Neural cell (in vitro differentiated cells): ENCODE results near the gene AARS2. TPM values are rescaled to one million over a fixed set of nuclear protein-coding genes. Genes with fewer than 3 reads are reported as not detected.

Experiments used
- H2AFZ ChIP-seq: fragments of 200-600, 300-800 bp; sonication (generic), shearing (Covaris generic); 2 replicates; pipeline ENCODE4 v1.6.0; 2014; ENCODE audit warnings: low read depth, mild to moderate bottlenecking, antibody characterized with exemption, low read length, moderate library complexity
- H3F3A ChIP-seq: fragments of 200-600 bp; shearing (Covaris generic); 2 replicates; pipeline ENCODE4 v1.6.1; 2016; ENCODE audit warnings: mild to moderate bottlenecking, moderate library complexity, mixed read lengths, antibody characterized with exemption, low read length; ENCODE audit not compliant: insufficient read depth, poor library complexity, severe bottlenecking
- H3K27ac ChIP-seq: fragments of 200-600, 300-800 bp; sonication (generic), shearing (Covaris generic); 2 replicates; pipeline ENCODE4 v1.5.1; 2014; ENCODE audit warnings: mild to moderate bottlenecking, low read length, moderate library complexity
- H3K27me3 ChIP-seq: fragments of 300-800, 200-600 bp; sonication (generic), shearing (Covaris generic); 2 replicates; pipeline ENCODE4 v1.6.0; 2014; ENCODE audit warnings: mild to moderate bottlenecking, low read depth, low read length, moderate library complexity; ENCODE audit not compliant: insufficient read depth
- H3K36me3 ChIP-seq: fragments of 300-800, 200-600 bp; sonication (generic), shearing (Covaris generic); 2 replicates; pipeline ENCODE4 v1.5.1; 2014; ENCODE audit warnings: mild to moderate bottlenecking, antibody characterized with exemption, low read length, moderate library complexity; ENCODE audit not compliant: insufficient read depth
- H3K4me2 ChIP-seq: fragments of 300-800, 200-600 bp; sonication (generic), shearing (Covaris generic); 2 replicates; pipeline ENCODE4 v1.6.0; 2014; ENCODE audit warnings: mild to moderate bottlenecking, low read length
- H3K4me3 ChIP-seq: fragments of 300-800, 200-600 bp; sonication (generic), shearing (Covaris generic); 2 replicates; pipeline ENCODE4 v1.5.1; 2014; ENCODE audit warnings: mild to moderate bottlenecking, low read length, moderate library complexity
- H3K79me2 ChIP-seq: fragments of 200-600 bp; shearing (Covaris generic); replicated peaks from 2 replicates; pipeline ENCODE4 v1.6.0; 2014; ENCODE audit warnings: mild to moderate bottlenecking, low read length, moderate library complexity; ENCODE audit not compliant: insufficient read depth
- H3K9ac ChIP-seq: fragments of 300-800, 200-600 bp; sonication (generic), shearing (Covaris generic); 2 replicates; pipeline ENCODE4 v1.6.1; 2016; ENCODE audit warnings: mild to moderate bottlenecking, low read length, mixed read lengths
- H3K9me2 ChIP-seq: fragments of 200-600 bp; shearing (Covaris generic); 2 replicates; pipeline ENCODE4 v1.6.1; 2016; ENCODE audit warnings: mild to moderate bottlenecking, low read length, mixed read lengths; ENCODE audit not compliant: insufficient read depth
- H3K9me3 ChIP-seq: fragments of 200-600, 300-800 bp; sonication (generic), shearing (Covaris generic); 2 replicates; pipeline ENCODE4 v1.6.1; 2016; ENCODE audit warnings: mild to moderate bottlenecking, mixed run types, low read length, moderate library complexity, mixed read lengths
- H4K20me1 ChIP-seq: fragments of 200-600 bp; shearing (Covaris generic); 2 replicates; pipeline ENCODE4 v1.6.1; 2016; ENCODE audit warnings: mild to moderate bottlenecking, mixed run types; ENCODE audit not compliant: insufficient read depth
- EP300 ChIP-seq: fragments of 450-650 bp; conservative IDR thresholded peaks from 2 replicates; pipeline ENCODE4 v1.6.1; 2014; ENCODE audit warnings: antibody characterized with exemption, mild to moderate bottlenecking, moderate library complexity; ENCODE audit not compliant: poor library complexity, severe bottlenecking
- EZH2 ChIP-seq: fragments of 200-600, 300-800 bp; shearing (Covaris generic), sonication (generic); IDR thresholded peaks from 2 replicates; pipeline ENCODE4 v1.6.1; 2014; ENCODE audit warnings: antibody characterized with exemption, low read length, borderline replicate concordance, mild to moderate bottlenecking; ENCODE audit not compliant: insufficient read depth, poor library complexity, severe bottlenecking
- MXI1 ChIP-seq: fragments of 450-650 bp; conservative IDR thresholded peaks from 2 replicates; pipeline ENCODE4 v1.6.1; 2014; ENCODE audit warnings: antibody characterized with exemption, mild to moderate bottlenecking; ENCODE audit not compliant: poor library complexity, severe bottlenecking
- POLR2AphosphoS5 ChIP-seq: IDR thresholded peaks from 2 replicates; pipeline ENCODE4 v1.6.1; 2012
- RAD21 ChIP-seq: fragments of 450-650 bp; conservative IDR thresholded peaks from 2 replicates; pipeline ENCODE4 v1.6.1; 2014; ENCODE audit warnings: antibody characterized with exemption, mild to moderate bottlenecking, moderate library complexity
- SMC3 ChIP-seq: fragments of 450-650 bp; conservative IDR thresholded peaks from 2 replicates; pipeline ENCODE4 v1.6.1; 2014; ENCODE audit warnings: antibody characterized with exemption, mild to moderate bottlenecking, moderate library complexity; ENCODE audit not compliant: poor library complexity
- TAF1 ChIP-seq: IDR thresholded peaks from 2 replicates; pipeline ENCODE4 v1.6.1; 2012; ENCODE audit warnings: low read depth
- polyA plus RNA-seq: library from polyadenylated mRNA; depleted of rRNA; stranded (reverse); fragments of >200 nt; gene quantifications from 2 replicates; pipeline ENCODE4 v1.2.3, GENCODE V29; 2014
- TF ChIP-seq, protein P1 (sequence below): IDR thresholded peaks from 2 replicates; pipeline ENCODE4 v1.6.1; 2012; ENCODE audit warnings: borderline replicate concordance
- TF ChIP-seq, protein P2 (sequence below): fragments of 450-650 bp; IDR thresholded peaks from 2 replicates; pipeline ENCODE4 v1.5.1; 2014; ENCODE audit warnings: antibody characterized with exemption, mild to moderate bottlenecking, moderate library complexity; ENCODE audit not compliant: poor library complexity, severe bottlenecking

The AARS2 gene
- polyA plus RNA-seq, 1 donor from 2014 or later = 12.6 TPM

DNA sequence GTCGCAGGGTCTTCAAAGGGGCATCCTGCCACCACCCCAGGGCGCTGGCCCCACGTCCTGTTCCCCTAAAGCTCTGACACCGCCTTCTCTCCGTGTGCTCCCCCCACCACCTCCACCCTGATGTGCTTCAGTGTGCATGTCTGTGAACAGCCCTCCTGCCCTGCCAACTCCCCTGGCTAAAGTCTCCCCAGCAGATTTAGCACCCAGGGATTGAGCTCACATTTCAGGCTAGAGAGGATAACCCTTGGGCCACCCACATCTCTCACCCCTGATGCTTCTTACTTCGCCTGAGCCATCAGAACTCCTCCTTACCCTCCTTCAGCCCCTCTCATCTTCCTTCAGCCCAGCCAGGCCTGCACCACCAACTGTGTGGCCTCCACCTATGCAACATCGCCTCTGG is 35.4 kb downstream of the AARS2 start:
- Histone ChIP-seq H3K9me3 (no peaks in the 10 kb centered on the region), H3K27ac (no peak overlapping the region), H3K4me3 (no peak overlapping the region), H3K9me2 (no peaks in the 10 kb centered on the region), H2AFZ (no peak overlapping the region), H3K79me2 (peaks cover 2% of the 10 kb centered on the region), H4K20me1 (no peaks in the 10 kb centered on the region), H3K27me3 (no peaks in the 10 kb centered on the region), H3K36me3 (peaks cover 6% of the 10 kb centered on the region), H3K4me2 (no peak overlapping the region), H3K9ac (no peak overlapping the region), H3F3A (no peaks in the 10 kb centered on the region)
- TF ChIP-seq EP300 (no peak), MXI1 (no peak), POLR2AphosphoS5 (no peak), RAD21 (no peak), EZH2 (no peak), SMC3 (no peak), TAF1 (no peak)
- TF ChIP-seq, protein P1, sequence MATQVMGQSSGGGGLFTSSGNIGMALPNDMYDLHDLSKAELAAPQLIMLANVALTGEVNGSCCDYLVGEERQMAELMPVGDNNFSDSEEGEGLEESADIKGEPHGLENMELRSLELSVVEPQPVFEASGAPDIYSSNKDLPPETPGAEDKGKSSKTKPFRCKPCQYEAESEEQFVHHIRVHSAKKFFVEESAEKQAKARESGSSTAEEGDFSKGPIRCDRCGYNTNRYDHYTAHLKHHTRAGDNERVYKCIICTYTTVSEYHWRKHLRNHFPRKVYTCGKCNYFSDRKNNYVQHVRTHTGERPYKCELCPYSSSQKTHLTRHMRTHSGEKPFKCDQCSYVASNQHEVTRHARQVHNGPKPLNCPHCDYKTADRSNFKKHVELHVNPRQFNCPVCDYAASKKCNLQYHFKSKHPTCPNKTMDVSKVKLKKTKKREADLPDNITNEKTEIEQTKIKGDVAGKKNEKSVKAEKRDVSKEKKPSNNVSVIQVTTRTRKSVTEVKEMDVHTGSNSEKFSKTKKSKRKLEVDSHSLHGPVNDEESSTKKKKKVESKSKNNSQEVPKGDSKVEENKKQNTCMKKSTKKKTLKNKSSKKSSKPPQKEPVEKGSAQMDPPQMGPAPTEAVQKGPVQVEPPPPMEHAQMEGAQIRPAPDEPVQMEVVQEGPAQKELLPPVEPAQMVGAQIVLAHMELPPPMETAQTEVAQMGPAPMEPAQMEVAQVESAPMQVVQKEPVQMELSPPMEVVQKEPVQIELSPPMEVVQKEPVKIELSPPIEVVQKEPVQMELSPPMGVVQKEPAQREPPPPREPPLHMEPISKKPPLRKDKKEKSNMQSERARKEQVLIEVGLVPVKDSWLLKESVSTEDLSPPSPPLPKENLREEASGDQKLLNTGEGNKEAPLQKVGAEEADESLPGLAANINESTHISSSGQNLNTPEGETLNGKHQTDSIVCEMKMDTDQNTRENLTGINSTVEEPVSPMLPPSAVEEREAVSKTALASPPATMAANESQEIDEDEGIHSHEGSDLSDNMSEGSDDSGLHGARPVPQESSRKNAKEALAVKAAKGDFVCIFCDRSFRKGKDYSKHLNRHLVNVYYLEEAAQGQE = no peak
- TF ChIP-seq, protein P2, sequence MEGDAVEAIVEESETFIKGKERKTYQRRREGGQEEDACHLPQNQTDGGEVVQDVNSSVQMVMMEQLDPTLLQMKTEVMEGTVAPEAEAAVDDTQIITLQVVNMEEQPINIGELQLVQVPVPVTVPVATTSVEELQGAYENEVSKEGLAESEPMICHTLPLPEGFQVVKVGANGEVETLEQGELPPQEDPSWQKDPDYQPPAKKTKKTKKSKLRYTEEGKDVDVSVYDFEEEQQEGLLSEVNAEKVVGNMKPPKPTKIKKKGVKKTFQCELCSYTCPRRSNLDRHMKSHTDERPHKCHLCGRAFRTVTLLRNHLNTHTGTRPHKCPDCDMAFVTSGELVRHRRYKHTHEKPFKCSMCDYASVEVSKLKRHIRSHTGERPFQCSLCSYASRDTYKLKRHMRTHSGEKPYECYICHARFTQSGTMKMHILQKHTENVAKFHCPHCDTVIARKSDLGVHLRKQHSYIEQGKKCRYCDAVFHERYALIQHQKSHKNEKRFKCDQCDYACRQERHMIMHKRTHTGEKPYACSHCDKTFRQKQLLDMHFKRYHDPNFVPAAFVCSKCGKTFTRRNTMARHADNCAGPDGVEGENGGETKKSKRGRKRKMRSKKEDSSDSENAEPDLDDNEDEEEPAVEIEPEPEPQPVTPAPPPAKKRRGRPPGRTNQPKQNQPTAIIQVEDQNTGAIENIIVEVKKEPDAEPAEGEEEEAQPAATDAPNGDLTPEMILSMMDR = no peak

DNA sequence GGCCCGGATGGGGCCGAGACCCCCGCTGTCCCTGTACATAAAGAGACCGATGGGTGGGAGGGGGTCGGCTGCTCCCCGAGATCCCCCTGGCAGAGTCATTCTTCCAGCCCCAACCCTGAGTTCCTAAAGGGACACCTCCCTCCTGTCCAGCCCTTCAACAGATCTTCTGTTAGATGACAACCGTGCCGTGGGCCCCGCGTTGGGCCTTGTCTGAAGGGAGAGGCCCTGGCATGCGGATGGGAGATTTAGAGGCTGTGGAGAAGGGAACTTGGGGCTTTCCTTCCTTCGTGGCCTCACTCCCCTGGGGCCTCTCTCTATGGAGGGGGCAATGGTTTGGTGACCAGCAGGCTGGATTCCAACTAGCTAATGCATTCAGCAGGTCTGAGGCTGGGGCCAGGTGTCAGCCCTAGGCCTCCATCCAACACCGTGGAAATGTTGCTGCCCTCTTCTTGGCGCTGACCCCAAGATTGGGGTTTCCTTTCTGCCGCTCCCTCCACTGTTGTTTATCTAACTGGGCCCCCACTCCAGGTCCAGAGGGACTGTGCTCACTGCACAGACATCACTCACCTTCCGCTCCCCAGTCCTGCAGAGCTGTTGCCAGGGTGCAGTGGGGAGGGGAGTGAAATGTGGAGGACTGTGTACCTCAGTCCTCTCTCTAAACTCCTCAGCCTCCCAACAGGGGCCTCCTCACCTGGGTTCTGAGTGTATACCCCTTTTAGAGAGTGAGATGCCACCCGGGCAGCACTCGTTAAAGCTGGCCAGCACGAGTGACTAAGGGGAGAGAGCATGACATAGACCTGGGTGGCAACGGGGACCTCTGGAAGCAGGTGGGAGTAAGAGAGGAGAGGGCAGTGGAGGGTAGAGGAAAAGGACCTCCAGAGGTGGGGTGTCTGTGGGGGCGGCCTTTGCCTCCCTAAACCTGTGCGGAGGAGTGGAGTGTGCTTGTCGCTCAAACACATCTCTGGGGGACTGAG is 36.2 kb downstream of the AARS2 start:
- TF ChIP-seq, protein P2 = no peak
- TF ChIP-seq EP300 = no peak
- no peak for TF ChIP-seq RAD21
- TF ChIP-seq, protein P1 = no peak
- TF ChIP-seq MXI1 = no peak
- TF ChIP-seq POLR2AphosphoS5 = no peak
- TF ChIP-seq TAF1 = no peak
- TF ChIP-seq SMC3 = no peak
- TF ChIP-seq EZH2 = no peak
- Histone ChIP-seq H3K9me3 (no peaks in the 10 kb centered on the region), H3K27me3 (no peaks in the 10 kb centered on the region), H3K9me2 (no peaks in the 10 kb centered on the region), H2AFZ (no peak overlapping the region), H4K20me1 (no peaks in the 10 kb centered on the region), H3K27ac (no peak overlapping the region), H3F3A (no peaks in the 10 kb centered on the region), H3K4me3 (no peak overlapping the region), H3K9ac (no peak overlapping the region), H3K79me2 (peaks cover 10% of the 10 kb centered on the region), H3K36me3 (peaks cover 6% of the 10 kb centered on the region), H3K4me2 (no peak overlapping the region)
